Stomach smooth muscle (tissue), 2 donors: Measurements from ENCODE around the gene CBL.
"Not testable (repeated sequence)": the region's sequence is repeated elsewhere in the genome, so short reads cannot be mapped to it uniquely, and the experiment has no call there.

Experiments
- H3K27ac ChIP-seq: one replicate; pipeline ENCODE4 v1.7.0; 2013; ENCODE audit warnings: mild to moderate bottlenecking, low read length, inconsistent platforms
- H3K27me3 ChIP-seq, 2 donors: one replicate each; pipeline ENCODE4 v1.7.0; 2013; ENCODE audit warnings: low read length in 2 of 2; ENCODE audit not compliant: insufficient read depth in 2 of 2, control insufficient read depth in 1 of 2
- H3K36me3 ChIP-seq, 2 donors: one replicate each; pipeline ENCODE4 v1.7.0; 2013; ENCODE audit warnings: low read length in 2 of 2; ENCODE audit not compliant: control insufficient read depth in 2 of 2, insufficient read depth in 2 of 2
- H3K4me1 ChIP-seq: one replicate; pipeline ENCODE4 v1.7.0; 2013; ENCODE audit warnings: low read length; ENCODE audit not compliant: control insufficient read depth, insufficient read depth
- H3K4me3 ChIP-seq, 2 donors: one replicate each; pipeline ENCODE4 v1.7.0; 2013; ENCODE audit warnings: low read length in 2 of 2
- H3K9ac ChIP-seq, 2 donors: one replicate each; pipeline ENCODE4 v1.7.0; 2013; ENCODE audit warnings: low read length in 2 of 2, mild to moderate bottlenecking in 1 of 2
- H3K9me3 ChIP-seq, 2 donors: one replicate each; pipeline ENCODE4 v1.7.0; 2013; ENCODE audit warnings: low read length in 2 of 2; ENCODE audit not compliant: control insufficient read depth in 2 of 2
- donor health status: healthy.
- donor health status: Pancreatic carcinoma.

CBL gene

GRCh38 chr11:119169282-119169719 is 36.8 kb upstream of the CBL start:
- H3K9ac ChIP-seq, result peak overlapping the region; percentile 86 to 92
- H3K4me3 ChIP-seq, result peak overlapping the region; percentile 82 to 83
- H3K4me1 ChIP-seq, result peaks cover 11% of the 10 kb centered on the region
- H3K36me3 ChIP-seq, result peaks cover 2 to 7% of the 10 kb centered on the region in 2 donors
- H3K27me3 ChIP-seq, result no peaks in the 10 kb centered on the region
- H3K27ac ChIP-seq, result peak overlapping the region; percentile 90
- no peaks in the 10 kb centered on the region for H3K9me3 ChIP-seq

GRCh38 chr11:119172513-119172912 is 33.6 kb upstream of the CBL start:
- H3K4me3 ChIP-seq, result no peak overlapping the region
- H3K9me3 ChIP-seq, result no peaks in the 10 kb centered on the region
- H3K36me3 ChIP-seq, result peaks cover 9 to 16% of the 10 kb centered on the region in 2 donors
- no peak overlapping the region for H3K9ac ChIP-seq
- no peak overlapping the region for H3K27ac ChIP-seq
- H3K4me1 ChIP-seq, result peaks cover 11% of the 10 kb centered on the region
- H3K27me3 ChIP-seq, result no peaks in the 10 kb centered on the region

GRCh38 chr11:119173453-119173852 is 32.7 kb upstream of the CBL start:
- no peak overlapping the region for H3K9ac ChIP-seq
- H3K4me3 ChIP-seq, result no peak overlapping the region
- H3K27ac ChIP-seq, result no peak overlapping the region
- H3K27me3 ChIP-seq, result no peaks in the 10 kb centered on the region
- no peaks in the 10 kb centered on the region for H3K9me3 ChIP-seq
- peaks cover 9 to 20% of the 10 kb centered on the region in 2 donors for H3K36me3 ChIP-seq
- peaks cover 9% of the 10 kb centered on the region for H3K4me1 ChIP-seq

GRCh38 chr11:119175493-119176077 is 30.6 kb upstream of the CBL start:
- no peaks in the 10 kb centered on the region for H3K4me1 ChIP-seq
- peaks cover 14 to 26% of the 10 kb centered on the region in 2 donors for H3K36me3 ChIP-seq
- no peaks in the 10 kb centered on the region for H3K9me3 ChIP-seq
- no peak overlapping the region for H3K27ac ChIP-seq
- H3K4me3 ChIP-seq, result no peak overlapping the region
- H3K9ac ChIP-seq, result no peak overlapping the region
- no peaks in the 10 kb centered on the region for H3K27me3 ChIP-seq

GRCh38 chr11:119178166-119178680 is 27.9 kb upstream of the CBL start:
- Histone ChIP-seq H3K9ac (no peak overlapping the region), H3K27me3 (no peaks in the 10 kb centered on the region), H3K4me1 (no peaks in the 10 kb centered on the region), H3K36me3 (peaks cover 26 to 32% of the 10 kb centered on the region in 2 donors), H3K9me3 (no peaks in the 10 kb centered on the region), H3K4me3 (no peak overlapping the region), H3K27ac (no peak overlapping the region)

- Histone ChIP-seq H3K4me1 (no peaks in the 10 kb centered on the region), H3K36me3 (peaks cover 23 to 32% of the 10 kb centered on the region in 2 donors), H3K9me3 (no peaks in the 10 kb centered on the region), H3K27ac (no peak overlapping the region), H3K4me3 (no peak overlapping the region), H3K9ac (no peak overlapping the region), H3K27me3 (no peaks in the 10 kb centered on the region)
Measured at GRCh38 chr11:119179342-119179741, 26.8 kb upstream of the CBL start.

- H3K27me3 ChIP-seq, result no peaks in the 10 kb centered on the region
- H3K4me1 ChIP-seq, result no peaks in the 10 kb centered on the region
- H3K9me3 ChIP-seq, result no peaks in the 10 kb centered on the region
- H3K4me3 ChIP-seq, result no peak overlapping the region
- peaks cover 18 to 25% of the 10 kb centered on the region in 2 donors for H3K36me3 ChIP-seq
- no peak overlapping the region for H3K27ac ChIP-seq
- no peak overlapping the region for H3K9ac ChIP-seq
Measured at GRCh38 chr11:119179983-119180382, 26.2 kb upstream of the CBL start.

- Histone ChIP-seq H3K27ac (no peak overlapping the region), H3K36me3 (peaks cover 16 to 23% of the 10 kb centered on the region in 2 donors), H3K9ac (no peak overlapping the region), H3K27me3 (peaks cover 0 to 3% of the 10 kb centered on the region in 2 donors), H3K4me1 (no peaks in the 10 kb centered on the region), H3K9me3 (no peaks in the 10 kb centered on the region), H3K4me3 (no peak overlapping the region)
Measured at GRCh38 chr11:119180729-119181676, 25.1 kb upstream of the CBL start.

- H3K27ac ChIP-seq, result no peak overlapping the region
- no peak overlapping the region for H3K4me3 ChIP-seq
- H3K9ac ChIP-seq, result no peak overlapping the region
- no peaks in the 10 kb centered on the region for H3K4me1 ChIP-seq
- H3K27me3 ChIP-seq, result peaks cover 4 to 6% of the 10 kb centered on the region in 2 donors
- H3K36me3 ChIP-seq, result peaks cover 16 to 23% of the 10 kb centered on the region in 2 donors
- H3K9me3 ChIP-seq, result no peaks in the 10 kb centered on the region
Measured at GRCh38 chr11:119181677-119182412, 24.3 kb upstream of the CBL start.

GRCh38 chr11:119184399-119184798 is 21.7 kb upstream of the CBL start:
- H3K27ac ChIP-seq, H3K9me3 ChIP-seq, H3K4me3 ChIP-seq, H3K4me1 ChIP-seq, H3K27me3 ChIP-seq, H3K9ac ChIP-seq: not testable (repeated sequence)
- peaks cover 16 to 19% of the 10 kb centered on the region in 2 donors for H3K36me3 ChIP-seq
